Smooth muscle cell (in vitro differentiated cells): Measurements from ENCODE around the gene ITPKA. TPM values are rescaled to one million over a fixed set of nuclear protein-coding genes. Genes with fewer than 3 reads are reported as not detected.

Experiments used
- DNase-seq: peaks from one replicate; lab custom pipeline; 2025; ENCODE audit not compliant: unreplicated experiment; lab: John Stamatoyannopoulos, UW
- H2AFZ ChIP-seq: fragments of 200-600 bp; sonication (generic); 2 replicates; pipeline ENCODE4 v1.6.0; 2016; ENCODE audit warnings: antibody characterized with exemption, low read depth, mild to moderate bottlenecking
- H3F3A ChIP-seq: fragments of 200-600 bp; sonication (generic); 2 replicates; pipeline ENCODE4 v1.6.0; 2017; ENCODE audit warnings: antibody characterized with exemption, low read depth
- H3K27ac ChIP-seq: fragments of 200-600 bp; sonication (generic); 2 replicates; pipeline ENCODE4 v1.5.1; 2016; ENCODE audit warnings: low read depth, mild to moderate bottlenecking
- H3K27me3 ChIP-seq: fragments of 200-600 bp; sonication (generic); 2 replicates; pipeline ENCODE4 v1.6.1; 2016; ENCODE audit warnings: low read depth, mild to moderate bottlenecking
- H3K36me3 ChIP-seq: fragments of 200-600 bp; sonication (generic); 2 replicates; pipeline ENCODE4 v1.5.1; 2016; ENCODE audit warnings: low read depth
- H3K4me1 ChIP-seq: fragments of 200-600 bp; sonication (generic); 2 replicates; pipeline ENCODE4 v1.5.1; 2016; ENCODE audit warnings: low read depth
- H3K4me2 ChIP-seq: fragments of 200-600 bp; sonication (generic); 2 replicates; pipeline ENCODE4 v1.6.0; 2016; ENCODE audit warnings: mild to moderate bottlenecking
- H3K4me3 ChIP-seq: fragments of 200-600 bp; sonication (generic); 2 replicates; pipeline ENCODE4 v1.5.1; 2016; ENCODE audit warnings: mild to moderate bottlenecking
- H3K79me2 ChIP-seq: fragments of 200-600 bp; sonication (generic); 2 replicates; pipeline ENCODE4 v1.6.0; 2016; ENCODE audit warnings: low read depth, mild to moderate bottlenecking
- H3K9ac ChIP-seq: fragments of 200-600 bp; sonication (generic); 2 replicates; pipeline ENCODE4 v1.6.0; 2016; ENCODE audit warnings: low read depth
- H3K9me3 ChIP-seq: fragments of 200-600 bp; sonication (generic); replicated peaks from 2 replicates; pipeline ENCODE4 v1.5.1; 2016; ENCODE audit warnings: low read depth
- H4K20me1 ChIP-seq: fragments of 200-600 bp; sonication (generic); 2 replicates; pipeline ENCODE4 v1.6.0; 2016; ENCODE audit warnings: low read depth
- WGBS: methylation state at CpG from one replicate; pipeline ENCODE4 v1.1.7; 2016; ENCODE audit warnings: low lambda C conversion rate; 5-methylcytosine and 5-hydroxymethylcytosine counted together
- polyA plus RNA-seq: library from polyadenylated mRNA; unstranded; fragments of >200 nt; fragmentation: Nextera tagmentation; extraction: Ambion mirVana; gene quantifications from 2 replicates; pipeline ENCODE4 v1.2.1, GENCODE V29; 2016
- total RNA-seq: library from RNA; depleted of rRNA; stranded (reverse); fragments of >200 nt; gene quantifications from 2 replicates; pipeline ENCODE4 v1.2.3, GENCODE V29; 2014
- TF ChIP-seq, protein P1 (sequence below): fragments of 200-600 bp; sonication (generic); IDR thresholded peaks from 2 replicates; pipeline ENCODE4 v1.5.1; 2017; ENCODE audit warnings: borderline replicate concordance, mild to moderate bottlenecking, antibody characterized with exemption; ENCODE audit not compliant: insufficient read depth, poor library complexity, severe bottlenecking

The ITPKA gene
- total and polyA plus RNA-seq, 2 experiments from 2014 or later, result 2.1 to 2.8 TPM

DNA sequence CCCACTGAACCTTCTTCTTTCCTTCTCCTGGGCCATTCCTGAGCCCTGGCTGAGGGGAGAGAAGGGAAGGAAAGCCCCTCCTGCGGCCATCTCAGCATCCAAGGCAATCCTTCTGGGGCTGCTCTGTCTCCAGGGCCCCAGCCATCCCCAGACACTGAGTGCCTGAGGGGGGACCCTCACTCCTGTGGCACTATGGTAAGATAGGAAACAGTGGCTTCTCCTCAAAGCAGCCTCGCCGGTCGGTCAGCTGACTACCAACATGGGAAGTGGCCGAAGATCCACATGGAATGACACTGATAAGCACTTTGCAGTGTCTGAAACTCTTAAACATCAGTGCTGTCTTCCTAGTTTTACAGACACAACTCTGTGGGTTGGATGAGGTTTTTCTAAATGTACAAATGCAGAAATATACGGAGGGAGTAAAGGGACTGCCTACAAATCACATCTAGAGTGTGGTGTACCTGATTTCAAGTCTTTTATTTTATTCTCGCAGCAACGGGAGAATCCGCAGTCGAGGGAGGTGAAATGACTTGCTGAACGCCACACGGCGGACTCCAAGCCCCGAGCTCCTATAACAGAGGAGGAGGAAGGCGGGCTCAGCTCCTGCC, 973 bp upstream of the ITPKA start:
- peak overlapping the region; percentile 57 for H2AFZ ChIP-seq
- peak overlapping the region; percentile 56 for H3K4me3 ChIP-seq
- peak overlapping the region; percentile 91 for H3K4me2 ChIP-seq
- H3K79me2 ChIP-seq, result no peaks in the 10 kb centered on the region
- H3K27me3 ChIP-seq, result peaks cover 38% of the 10 kb centered on the region
- peaks cover 13% of the 10 kb centered on the region for H3F3A ChIP-seq
- peak overlapping the region; percentile 25 for H3K9ac ChIP-seq
- 2% methylated on average over 15 of the region's 15 CpGs for WGBS
- no peak for DNase-seq
- no peaks in the 10 kb centered on the region for H4K20me1 ChIP-seq
- no peaks in the 10 kb centered on the region for H3K9me3 ChIP-seq
- no peaks in the 10 kb centered on the region for H3K36me3 ChIP-seq
- H3K27ac ChIP-seq, result peak overlapping the region; percentile 73
- H3K4me1 ChIP-seq, result peaks cover 22% of the 10 kb centered on the region
- TF ChIP-seq, protein P1, sequence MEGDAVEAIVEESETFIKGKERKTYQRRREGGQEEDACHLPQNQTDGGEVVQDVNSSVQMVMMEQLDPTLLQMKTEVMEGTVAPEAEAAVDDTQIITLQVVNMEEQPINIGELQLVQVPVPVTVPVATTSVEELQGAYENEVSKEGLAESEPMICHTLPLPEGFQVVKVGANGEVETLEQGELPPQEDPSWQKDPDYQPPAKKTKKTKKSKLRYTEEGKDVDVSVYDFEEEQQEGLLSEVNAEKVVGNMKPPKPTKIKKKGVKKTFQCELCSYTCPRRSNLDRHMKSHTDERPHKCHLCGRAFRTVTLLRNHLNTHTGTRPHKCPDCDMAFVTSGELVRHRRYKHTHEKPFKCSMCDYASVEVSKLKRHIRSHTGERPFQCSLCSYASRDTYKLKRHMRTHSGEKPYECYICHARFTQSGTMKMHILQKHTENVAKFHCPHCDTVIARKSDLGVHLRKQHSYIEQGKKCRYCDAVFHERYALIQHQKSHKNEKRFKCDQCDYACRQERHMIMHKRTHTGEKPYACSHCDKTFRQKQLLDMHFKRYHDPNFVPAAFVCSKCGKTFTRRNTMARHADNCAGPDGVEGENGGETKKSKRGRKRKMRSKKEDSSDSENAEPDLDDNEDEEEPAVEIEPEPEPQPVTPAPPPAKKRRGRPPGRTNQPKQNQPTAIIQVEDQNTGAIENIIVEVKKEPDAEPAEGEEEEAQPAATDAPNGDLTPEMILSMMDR, result no peak

DNA sequence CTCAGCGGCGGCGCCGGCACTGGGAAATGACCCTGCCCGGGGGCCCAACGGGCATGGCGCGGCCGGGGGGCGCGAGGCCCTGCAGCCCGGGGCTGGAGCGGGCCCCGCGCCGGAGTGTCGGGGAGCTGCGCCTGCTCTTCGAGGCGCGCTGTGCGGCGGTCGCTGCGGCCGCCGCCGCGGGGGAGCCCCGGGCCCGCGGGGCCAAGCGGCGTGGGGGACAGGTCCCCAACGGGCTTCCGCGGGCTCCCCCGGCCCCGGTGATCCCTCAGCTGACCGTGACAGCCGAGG, 172 bp downstream of the ITPKA start:
- no peak overlapping the region for H2AFZ ChIP-seq
- peaks cover 13% of the 10 kb centered on the region for H3F3A ChIP-seq
- H4K20me1 ChIP-seq, result no peaks in the 10 kb centered on the region
- peaks cover 22% of the 10 kb centered on the region for H3K4me1 ChIP-seq
- TF ChIP-seq, protein P1, result no peak
- DNase-seq, result no peak
- peaks cover 49% of the 10 kb centered on the region for H3K27me3 ChIP-seq
- H3K36me3 ChIP-seq, result no peaks in the 10 kb centered on the region
- no peak overlapping the region for H3K27ac ChIP-seq
- 2% methylated on average over 18 of the region's 41 CpGs for WGBS
- no peak overlapping the region for H3K9ac ChIP-seq
- no peaks in the 10 kb centered on the region for H3K79me2 ChIP-seq
- peak overlapping the region; percentile 91 for H3K4me2 ChIP-seq
- H3K4me3 ChIP-seq, result peak overlapping the region; percentile 56
- H3K9me3 ChIP-seq, result no peaks in the 10 kb centered on the region

DNA sequence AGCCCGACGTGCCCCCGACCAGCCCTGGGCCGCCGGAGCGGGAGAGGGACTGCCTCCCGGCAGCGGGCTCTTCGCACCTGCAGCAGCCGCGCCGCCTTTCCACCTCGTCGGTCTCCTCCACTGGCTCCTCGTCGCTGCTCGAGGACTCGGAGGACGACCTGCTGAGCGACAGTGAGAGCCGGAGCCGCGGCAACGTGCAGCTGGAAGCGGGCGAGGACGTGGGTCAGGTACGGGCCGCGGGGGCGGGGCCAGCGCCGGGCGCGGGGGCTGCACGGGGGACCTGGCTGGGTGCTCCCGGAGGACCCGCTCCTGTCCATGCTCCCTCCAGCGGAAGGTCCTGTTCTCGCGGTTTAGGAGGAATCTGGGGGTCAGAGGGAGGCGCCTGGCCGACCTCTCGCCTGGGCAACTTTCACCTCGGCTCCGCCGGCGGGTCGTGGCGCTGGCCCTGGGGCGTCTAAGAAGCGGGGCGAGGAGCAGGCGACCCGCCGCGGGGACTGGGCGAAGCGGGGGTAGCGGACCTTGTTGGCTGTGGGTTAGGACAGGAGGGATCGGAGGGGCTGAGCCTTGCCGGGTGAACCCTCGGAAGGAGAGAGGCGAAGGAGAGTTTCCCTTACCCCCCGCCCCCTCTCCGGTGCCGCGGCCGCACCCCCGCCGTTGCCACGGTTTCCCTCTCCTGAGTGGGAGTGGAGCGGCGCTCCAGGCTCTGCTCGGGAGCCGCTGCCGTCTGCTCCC, 682 bp downstream of the ITPKA start:
- DNase-seq, result no peak
- no peaks in the 10 kb centered on the region for H3K36me3 ChIP-seq
- TF ChIP-seq, protein P1, result no peak
- peaks cover 22% of the 10 kb centered on the region for H3K4me1 ChIP-seq
- WGBS, result 4% methylated on average over 57 of the region's 77 CpGs
- H3K27me3 ChIP-seq, result peaks cover 55% of the 10 kb centered on the region
- H3K9ac ChIP-seq, result no peak overlapping the region
- H3F3A ChIP-seq, result peaks cover 13% of the 10 kb centered on the region
- peak overlapping the region; percentile 91 for H3K4me2 ChIP-seq
- no peaks in the 10 kb centered on the region for H4K20me1 ChIP-seq
- peak overlapping the region; percentile 56 for H3K4me3 ChIP-seq
- no peaks in the 10 kb centered on the region for H3K79me2 ChIP-seq
- H3K27ac ChIP-seq, result no peak overlapping the region
- no peaks in the 10 kb centered on the region for H3K9me3 ChIP-seq
- H2AFZ ChIP-seq, result no peak overlapping the region
